ENCODE results near the gene CHSY3.

Gene CHSY3

DNA sequence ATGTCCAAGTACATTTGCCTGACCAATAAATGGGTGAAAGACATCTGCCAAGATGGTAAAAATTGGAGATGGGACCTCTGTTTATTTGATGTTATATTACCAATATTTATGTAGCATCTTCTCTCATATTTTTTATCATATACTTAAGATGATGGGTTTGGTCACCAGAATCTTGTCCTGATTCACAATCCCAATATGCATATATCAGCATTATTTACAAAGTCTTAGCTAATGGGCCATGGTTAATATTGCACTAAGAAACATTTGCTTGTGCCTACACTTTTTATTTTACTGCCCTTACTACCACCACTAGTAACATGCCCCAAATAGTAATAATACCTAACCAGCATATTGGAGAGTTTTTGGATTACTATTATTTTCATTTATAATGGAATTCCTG, 116.7 kb downstream of the CHSY3 start:
- Histone ChIP-seq H3K27me3 (ENCODE audit: insufficient read depth, poor library complexity, severe bottlenecking) (no peaks in the 10 kb centered on the region), H3K27ac (ENCODE audit: poor library complexity, severe bottlenecking) (no peak overlapping the region), H3K4me1 (ENCODE audit: insufficient read depth, poor library complexity, severe bottlenecking) (no peaks in the 10 kb centered on the region), H3K36me3 (ENCODE audit: low read depth) (no peaks in the 10 kb centered on the region), H3K9me3 (ENCODE audit: severe bottlenecking) (no peaks in the 10 kb centered on the region), H3K4me3 (ENCODE audit: severe bottlenecking) (no peak overlapping the region)
- no peak for TF ChIP-seq CTCF (IDR thresholded peaks at IDR 0.05; ENCODE audit: poor library complexity, severe bottlenecking)
- ATAC-seq (ENCODE audit: low read depth) (no peak), DNase-seq (ENCODE audit: low spot score) (no peak)

GRCh38 chr5:130021876-130022275, 117.6 kb downstream of the CHSY3 start:
- TF ChIP-seq CTCF (IDR thresholded peaks at IDR 0.05; ENCODE audit: poor library complexity, severe bottlenecking): no peak
- H3K36me3 ChIP-seq (ENCODE audit: low read depth): no peaks in the 10 kb centered on the region
- H3K27ac ChIP-seq (ENCODE audit: poor library complexity, severe bottlenecking): no peak overlapping the region
- no peaks in the 10 kb centered on the region for H3K27me3 ChIP-seq (ENCODE audit: insufficient read depth, poor library complexity, severe bottlenecking)
- H3K4me1 ChIP-seq (ENCODE audit: insufficient read depth, poor library complexity, severe bottlenecking): no peaks in the 10 kb centered on the region
- no peaks in the 10 kb centered on the region for H3K9me3 ChIP-seq (ENCODE audit: severe bottlenecking)
- no peak overlapping the region for H3K4me3 ChIP-seq (ENCODE audit: severe bottlenecking)
- ATAC-seq (ENCODE audit: low read depth) (no peak), DNase-seq (ENCODE audit: low spot score) (no peak)

GRCh38 chr5:130023604-130024003, 119.3 kb downstream of the CHSY3 start:
- DNase-seq (ENCODE audit: low spot score) (no peak), ATAC-seq (ENCODE audit: low read depth) (no peak)
- Histone ChIP-seq H3K4me3 (ENCODE audit: severe bottlenecking) (no peak overlapping the region), H3K9me3 (ENCODE audit: severe bottlenecking) (no peaks in the 10 kb centered on the region), H3K36me3 (ENCODE audit: low read depth) (no peaks in the 10 kb centered on the region), H3K27me3 (ENCODE audit: insufficient read depth, poor library complexity, severe bottlenecking) (no peaks in the 10 kb centered on the region), H3K4me1 (ENCODE audit: insufficient read depth, poor library complexity, severe bottlenecking) (no peaks in the 10 kb centered on the region), H3K27ac (ENCODE audit: poor library complexity, severe bottlenecking) (no peak overlapping the region)
- TF ChIP-seq CTCF (IDR thresholded peaks at IDR 0.05; ENCODE audit: poor library complexity, severe bottlenecking): no peak

DNA sequence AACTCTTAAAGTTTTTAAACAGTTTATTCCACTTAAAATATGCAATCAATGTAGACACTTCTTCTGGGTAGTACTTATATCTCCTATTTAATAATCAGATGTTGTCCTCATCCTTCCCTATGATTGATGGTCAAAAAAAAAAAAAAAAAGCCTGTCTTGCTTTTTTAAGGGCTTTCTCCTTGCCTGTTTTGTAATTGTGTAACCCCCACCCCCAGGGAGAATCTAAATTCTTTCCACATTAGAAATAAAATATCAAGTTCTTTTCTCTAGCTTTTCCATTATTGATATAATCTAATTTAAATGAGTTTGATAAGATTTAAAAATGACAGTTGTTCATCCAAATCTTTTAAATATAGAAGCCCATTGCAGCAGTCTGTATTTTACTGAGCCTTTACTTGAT, 119.7 kb downstream of the CHSY3 start:
- no peak overlapping the region for H3K4me3 ChIP-seq (ENCODE audit: severe bottlenecking)
- no peaks in the 10 kb centered on the region for H3K9me3 ChIP-seq (ENCODE audit: severe bottlenecking)
- DNase-seq (ENCODE audit: low spot score) (no peak), ATAC-seq (ENCODE audit: low read depth) (no peak)
- no peak overlapping the region for H3K27ac ChIP-seq (ENCODE audit: poor library complexity, severe bottlenecking)
- H3K36me3 ChIP-seq (ENCODE audit: low read depth): no peaks in the 10 kb centered on the region
- H3K4me1 ChIP-seq (ENCODE audit: insufficient read depth, poor library complexity, severe bottlenecking): no peaks in the 10 kb centered on the region
- H3K27me3 ChIP-seq (ENCODE audit: insufficient read depth, poor library complexity, severe bottlenecking): no peaks in the 10 kb centered on the region
- no peak for TF ChIP-seq CTCF (IDR thresholded peaks at IDR 0.05; ENCODE audit: poor library complexity, severe bottlenecking)

DNA sequence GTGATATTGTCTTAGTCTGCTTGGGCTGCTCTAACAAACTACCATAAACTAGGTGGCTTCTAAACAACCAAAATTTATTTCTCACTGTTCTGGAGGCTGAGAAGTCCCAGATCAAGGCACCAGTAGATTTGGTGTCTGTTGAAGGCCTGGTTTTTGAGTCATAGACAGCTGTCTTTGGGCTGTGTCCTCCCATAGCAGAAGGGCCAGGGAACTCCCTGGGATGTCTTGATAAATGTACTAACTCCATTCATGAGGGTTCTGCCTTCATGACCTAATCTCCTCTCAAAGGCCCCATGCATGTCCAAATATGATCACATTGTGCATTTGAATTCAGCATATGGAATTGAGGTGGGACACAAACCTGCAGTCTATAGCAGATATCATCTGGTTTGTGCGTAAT, 121.2 kb downstream of the CHSY3 start:
- no peaks in the 10 kb centered on the region for H3K9me3 ChIP-seq (ENCODE audit: severe bottlenecking)
- DNase-seq (ENCODE audit: low spot score) (no peak), ATAC-seq (ENCODE audit: low read depth) (no peak)
- no peaks in the 10 kb centered on the region for H3K4me1 ChIP-seq (ENCODE audit: insufficient read depth, poor library complexity, severe bottlenecking)
- no peak for TF ChIP-seq CTCF (IDR thresholded peaks at IDR 0.05; ENCODE audit: poor library complexity, severe bottlenecking)
- H3K27ac ChIP-seq (ENCODE audit: poor library complexity, severe bottlenecking): no peak overlapping the region
- H3K27me3 ChIP-seq (ENCODE audit: insufficient read depth, poor library complexity, severe bottlenecking): no peaks in the 10 kb centered on the region
- no peak overlapping the region for H3K4me3 ChIP-seq (ENCODE audit: severe bottlenecking)
- H3K36me3 ChIP-seq (ENCODE audit: low read depth): no peaks in the 10 kb centered on the region

Measured in RWPE2 (cell line).